CD8-positive, alpha-beta memory T cell (primary cell): ENCODE measurements around the gene WFDC11. TPM values are rescaled to one million over a fixed set of nuclear protein-coding genes. Genes with fewer than 3 reads are reported as not detected.
"Not testable (repeated sequence)": the region's sequence is repeated elsewhere in the genome, so short reads cannot be mapped to it uniquely, and the experiment has no call there.

ENCODE experiments used
- CTCF ChIA-PET: fragments of 350-600 bp; sonication (Branson Sonifier 250); formaldehyde crosslinking; loops from one replicate; lab custom pipeline; 2021; ENCODE audit warnings: antibody characterized with exemption; lab: Charles Lee
- POLR2A ChIA-PET: fragments of 350-600 bp; sonication (Branson Sonifier 250); formaldehyde crosslinking; loops from one replicate; lab custom pipeline; 2021; ENCODE audit warnings: antibody characterized with exemption; lab: Charles Lee
- DNase-seq, 5 donors: peaks; one replicate each; pipeline versions ENCODE4 v3.0.0 to v3.0.0-alpha.2; 2020 to 2022; ENCODE audit warnings: mixed read lengths in 1 of 5
- H3K27ac ChIP-seq: one replicate; pipeline ENCODE4 v1.7.0; 2013; ENCODE audit warnings: low read depth, mild to moderate bottlenecking, low read length, moderate library complexity
- H3K27me3 ChIP-seq: 2 replicates; pipeline ENCODE4 v1.7.0; 2013; ENCODE audit warnings: low read length, mild to moderate bottlenecking; ENCODE audit not compliant: insufficient read depth, poor library complexity, severe bottlenecking
- H3K36me3 ChIP-seq: 2 replicates; pipeline ENCODE4 v1.7.0; 2013; ENCODE audit warnings: mild to moderate bottlenecking, low read length, moderate library complexity; ENCODE audit not compliant: insufficient read depth
- H3K4me1 ChIP-seq: 2 replicates; pipeline ENCODE4 v1.7.0; 2013; ENCODE audit warnings: mild to moderate bottlenecking, low read length, moderate library complexity; ENCODE audit not compliant: insufficient read depth
- H3K4me3 ChIP-seq: 2 replicates; pipeline ENCODE4 v1.7.0; 2013; ENCODE audit warnings: mild to moderate bottlenecking, low read length
- H3K9me3 ChIP-seq: 2 replicates; pipeline ENCODE4 v1.7.0; 2013; ENCODE audit warnings: mild to moderate bottlenecking, low read length
- H3K27ac Mint-ChIP-seq, 8 donors: one replicate each; pipeline ENCODE4 v1.8.0; 2020 to 2021; ENCODE audit warnings: mixed read lengths in 8 of 8, mild to moderate bottlenecking in 6 of 8, inconsistent platforms in 3 of 8, moderate library complexity in 3 of 8
- H3K27me3 Mint-ChIP-seq, 2 donors: one replicate each; pipeline ENCODE4 v1.8.0; 2020 to 2021; ENCODE audit warnings: mixed read lengths in 2 of 2, mild to moderate bottlenecking in 1 of 2, moderate library complexity in 1 of 2
- H3K36me3 Mint-ChIP-seq, 3 donors: one replicate each; pipeline ENCODE4 v1.8.0; 2020 to 2021; ENCODE audit warnings: mixed read lengths in 3 of 3, inconsistent platforms in 1 of 3, mild to moderate bottlenecking in 1 of 3
- H3K4me1 Mint-ChIP-seq, 3 donors: one replicate each; pipeline ENCODE4 v1.8.0; 2020 to 2021; ENCODE audit warnings: mixed read lengths in 3 of 3, inconsistent platforms in 1 of 3, mild to moderate bottlenecking in 1 of 3
- H3K4me3 Mint-ChIP-seq, 7 donors: one replicate each; pipeline ENCODE4 v1.8.0; 2020 to 2021; ENCODE audit warnings: mixed read lengths in 7 of 7, mild to moderate bottlenecking in 6 of 7, moderate library complexity in 4 of 7, inconsistent platforms in 2 of 7
- H3K9me3 Mint-ChIP-seq, 5 donors: one replicate each; pipeline ENCODE4 v1.8.0; 2020 to 2022; ENCODE audit warnings: mixed read lengths in 5 of 5, mild to moderate bottlenecking in 3 of 5, moderate library complexity in 2 of 5, inconsistent platforms in 1 of 5
- polyA plus RNA-seq: library from polyadenylated mRNA; unstranded; fragments of 300-500 nt; fragmentation: Illumina TruSeq; gene quantifications from one replicate; pipeline ENCODE4 v1.2.3, GENCODE V29; 2021
- total RNA-seq, 2 experiments: library from RNA; stranded (reverse); gene quantifications; one replicate each; pipeline ENCODE4 v1.2.3, GENCODE V29; 2021

Gene WFDC11
- total and polyA plus RNA-seq, 3 experiments from 2014 or later: not detected

- H3K4me1 Mint-ChIP-seq, POLR2A ChIA-PET, H3K27ac Mint-ChIP-seq, DNase-seq, H3K36me3 Mint-ChIP-seq, H3K27ac ChIP-seq, H3K9me3 ChIP-seq, H3K36me3 ChIP-seq, H3K4me1 ChIP-seq, H3K4me3 Mint-ChIP-seq, H3K9me3 Mint-ChIP-seq, H3K27me3 ChIP-seq, H3K4me3 ChIP-seq: not testable (repeated sequence)
- CTCF ChIA-PET: interaction anchor here (1.0 kb wide), 1 partner anchor 94 kb away, joined by 3 read pairs; no protein-coding TSS in a partner anchor
- H3K27me3 Mint-ChIP-seq: peaks cover 10 to 22% of the 10 kb centered on the region in 2 donors
Measured at GRCh38 chr20:45641076-45641475, 29.0 kb downstream of the WFDC11 start.

DNA sequence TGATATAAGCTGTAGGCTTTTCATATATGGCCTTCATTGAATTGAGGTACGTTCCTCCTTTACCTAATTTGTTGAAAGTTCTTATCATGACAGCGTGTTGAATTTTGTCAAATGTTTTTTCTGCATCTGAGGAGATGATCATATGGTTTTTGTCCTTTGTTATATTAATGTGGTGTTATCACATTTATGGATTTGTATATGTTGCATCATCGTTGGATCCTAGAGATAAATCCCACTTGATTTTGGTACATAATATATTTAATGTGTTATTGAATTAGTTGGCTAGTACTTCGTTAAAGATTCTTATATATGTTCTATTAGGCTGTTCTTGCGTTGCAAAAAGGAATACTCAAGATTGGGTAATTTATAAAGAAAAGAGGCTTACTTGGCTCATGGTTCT lies 30.4 kb downstream of the WFDC11 start:
- no peaks in the 10 kb centered on the region for H3K36me3 ChIP-seq
- Mint-ChIP-seq H3K4me3 (no peak overlapping the region), H3K4me1 (no peaks in the 10 kb centered on the region), H3K9me3 (no peaks in the 10 kb centered on the region), H3K27ac (no peak overlapping the region), H3K27me3 (peaks cover 10 to 22% of the 10 kb centered on the region in 2 donors), H3K36me3 (no peaks in the 10 kb centered on the region)
- no peaks in the 10 kb centered on the region for H3K4me1 ChIP-seq
- no peak overlapping the region for H3K27ac ChIP-seq
- no peak overlapping the region for H3K4me3 ChIP-seq
- DNase-seq: no peak
- ChIA-PET CTCF (no interaction called here), POLR2A (no interaction called here)
- H3K27me3 ChIP-seq: no peaks in the 10 kb centered on the region
- no peaks in the 10 kb centered on the region for H3K9me3 ChIP-seq

GRCh38 chr20:45636513-45636912 lies 33.5 kb downstream of the WFDC11 start:
- DNase-seq: no peak
- no peak overlapping the region for H3K27ac ChIP-seq
- no peak overlapping the region for H3K4me3 Mint-ChIP-seq
- H3K4me1 ChIP-seq: no peaks in the 10 kb centered on the region
- peaks cover 15 to 29% of the 10 kb centered on the region in 2 donors for H3K27me3 Mint-ChIP-seq
- ChIA-PET CTCF (no interaction called here), POLR2A (no interaction called here)
- H3K4me1 Mint-ChIP-seq: no peaks in the 10 kb centered on the region
- no peaks in the 10 kb centered on the region for H3K36me3 Mint-ChIP-seq
- H3K27ac Mint-ChIP-seq: no peak overlapping the region
- H3K36me3 ChIP-seq: no peaks in the 10 kb centered on the region
- no peaks in the 10 kb centered on the region for H3K27me3 ChIP-seq
- no peaks in the 10 kb centered on the region for H3K9me3 ChIP-seq
- no peaks in the 10 kb centered on the region for H3K9me3 Mint-ChIP-seq
- H3K4me3 ChIP-seq: no peak overlapping the region

GRCh38 chr20:45631184-45631583 lies 38.9 kb downstream of the WFDC11 start, which contains the start of gene WFDC9:
WFDC9 (minus strand) TSS chr20:45631284; CDS start chr20:45610181, 21,103 bp downstream.
- H3K27me3 ChIP-seq: no peaks in the 10 kb centered on the region
- ChIA-PET POLR2A (no interaction called here), CTCF (no interaction called here)
- Mint-ChIP-seq H3K4me3 (no peak within 1 kb of the TSS), H3K9me3 (no peaks in the 10 kb centered on the region), H3K27ac (peak within 1 kb of the TSS in 1 of 8 donors; percentile 9), H3K4me1 (peaks cover 2 to 4% (median 4%) of the 10 kb centered on the region in 3 donors), H3K36me3 (peaks cover 0 to 2% (median 0%) of the 10 kb centered on the region in 3 donors), H3K27me3 (peaks cover 18 to 42% of the 10 kb centered on the region in 2 donors)
- no peaks in the 10 kb centered on the region for H3K9me3 ChIP-seq
- no peak within 1 kb of the TSS for H3K4me3 ChIP-seq
- no peak within 1 kb of the TSS for H3K27ac ChIP-seq
- no peak for DNase-seq
- H3K36me3 ChIP-seq: no peaks in the 10 kb centered on the region
- H3K4me1 ChIP-seq: no peaks in the 10 kb centered on the region

DNA sequence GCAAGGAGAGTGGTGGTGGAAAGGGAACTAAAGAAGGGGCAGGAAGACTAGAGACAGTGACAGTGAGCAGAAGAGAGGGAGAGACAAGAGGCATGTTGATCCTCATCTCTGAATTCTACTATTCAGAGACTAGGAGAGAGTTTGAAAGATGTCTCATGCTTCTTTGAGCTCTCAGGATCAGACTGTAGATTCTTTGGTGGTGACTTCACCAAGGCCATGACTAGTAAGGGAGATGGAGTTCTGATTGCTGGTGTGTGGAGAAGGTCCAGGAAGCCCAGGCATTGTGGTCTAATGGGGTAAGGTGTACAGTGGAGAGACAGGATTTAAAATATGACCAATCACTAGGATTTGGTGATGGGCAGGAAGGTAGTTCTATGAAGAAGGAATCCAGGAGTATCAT lies 39.7 kb downstream of the WFDC11 start:
- Mint-ChIP-seq H3K36me3 (peaks cover 0 to 2% (median 0%) of the 10 kb centered on the region in 3 donors), H3K4me1 (peaks cover 2 to 4% (median 4%) of the 10 kb centered on the region in 3 donors), H3K9me3 (no peaks in the 10 kb centered on the region), H3K27me3 (peaks cover 19 to 46% of the 10 kb centered on the region in 2 donors), H3K4me3 (no peak overlapping the region), H3K27ac (no peak overlapping the region)
- DNase-seq: no peak
- POLR2A ChIA-PET: no interaction called here
- no peaks in the 10 kb centered on the region for H3K4me1 ChIP-seq
- H3K27me3 ChIP-seq: no peaks in the 10 kb centered on the region
- H3K9me3 ChIP-seq: no peaks in the 10 kb centered on the region
- no peak overlapping the region for H3K4me3 ChIP-seq
- H3K27ac ChIP-seq: no peak overlapping the region
- no peaks in the 10 kb centered on the region for H3K36me3 ChIP-seq
- CTCF ChIA-PET: interaction anchor here (1.6 kb wide), 1 partner anchor 140 kb away, joined by 6 read pairs; no protein-coding TSS in a partner anchor

- H3K4me1 Mint-ChIP-seq: peaks cover 2 to 4% (median 4%) of the 10 kb centered on the region in 3 donors
Measured at GRCh38 chr20:45629496-45630100, 40.4 kb downstream of the WFDC11 start, which contains the start of gene WFDC10A. WFDC10A (plus strand) TSS chr20:45629739; CDS start chr20:45629814, 75 bp downstream.

GRCh38 chr20:45626540-45626939 lies 43.5 kb downstream of the WFDC11 start:
- H3K27ac Mint-ChIP-seq: no peak overlapping the region
- H3K27me3 Mint-ChIP-seq: peaks cover 18 to 48% of the 10 kb centered on the region in 2 donors
- H3K4me1 Mint-ChIP-seq: peaks cover 2 to 4% (median 4%) of the 10 kb centered on the region in 3 donors
- Histone ChIP-seq H3K36me3 (no peaks in the 10 kb centered on the region), H3K4me3 (no peak overlapping the region), H3K9me3 (no peaks in the 10 kb centered on the region), H3K27ac (no peak overlapping the region), H3K4me1 (no peaks in the 10 kb centered on the region), H3K27me3 (no peaks in the 10 kb centered on the region)
- no peak for DNase-seq
- H3K36me3 Mint-ChIP-seq: peaks cover 0 to 4% (median 2%) of the 10 kb centered on the region in 3 donors
- CTCF ChIA-PET: no interaction called here
- H3K4me3 Mint-ChIP-seq: no peak overlapping the region
- H3K9me3 Mint-ChIP-seq: peaks cover 0 to 4% (median 0%) of the 10 kb centered on the region in 5 donors
- POLR2A ChIA-PET: no interaction called here

More at GRCh38 chr20:45629496-45630100, 40.4 kb downstream of the WFDC11 start, which contains the start of gene WFDC10A:
- POLR2A ChIA-PET: no interaction called here
- Histone ChIP-seq H3K27ac (no peak within 1 kb of the TSS), H3K9me3 (no peaks in the 10 kb centered on the region), H3K27me3 (no peaks in the 10 kb centered on the region), H3K4me3 (no peak within 1 kb of the TSS), H3K4me1 (no peaks in the 10 kb centered on the region), H3K36me3 (no peaks in the 10 kb centered on the region)
- Mint-ChIP-seq H3K9me3 (peaks cover 0 to 4% (median 0%) of the 10 kb centered on the region in 5 donors), H3K36me3 (peaks cover 0 to 4% (median 2%) of the 10 kb centered on the region in 3 donors), H3K4me3 (no peak within 1 kb of the TSS), H3K27me3 (peaks cover 24 to 52% of the 10 kb centered on the region in 2 donors), H3K27ac (peak within 1 kb of the TSS in 1 of 8 donors; percentile 24)
- CTCF ChIA-PET: interaction anchor here (1.6 kb wide), 2 partner anchors 10 to 141 kb away, joined by 6 read pairs; no protein-coding TSS in a partner anchor
- no peak for DNase-seq

DNA sequence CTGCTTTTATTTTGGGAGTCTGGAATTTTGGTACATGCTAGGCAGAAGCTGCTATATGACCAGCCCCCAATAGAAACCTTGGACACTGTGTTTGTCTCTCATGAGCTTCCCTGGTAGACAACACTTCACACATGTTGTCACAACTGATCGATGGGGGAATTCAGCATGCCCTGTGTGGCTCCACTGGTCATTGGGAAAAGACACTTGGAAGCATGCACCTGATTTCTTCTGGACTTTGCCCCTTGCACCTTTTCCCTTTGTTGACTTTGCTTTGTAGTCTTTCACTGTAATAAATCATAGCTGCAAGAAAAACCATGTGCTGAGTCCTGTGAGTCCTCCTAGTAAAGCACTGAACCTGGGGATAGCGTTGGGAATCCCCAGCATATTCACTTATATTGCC lies 48.4 kb downstream of the WFDC11 start:
- Histone ChIP-seq H3K27ac (no peak overlapping the region), H3K4me3 (no peak overlapping the region), H3K36me3 (no peaks in the 10 kb centered on the region), H3K9me3 (no peaks in the 10 kb centered on the region), H3K27me3 (no peaks in the 10 kb centered on the region), H3K4me1 (no peaks in the 10 kb centered on the region)
- H3K27me3 Mint-ChIP-seq: peaks cover 8 to 20% of the 10 kb centered on the region in 2 donors
- ChIA-PET POLR2A (no interaction called here), CTCF (no interaction called here)
- no peak for DNase-seq
- H3K36me3 Mint-ChIP-seq: peaks cover 0 to 9% (median 2%) of the 10 kb centered on the region in 3 donors
- peaks cover 0 to 7% (median 0%) of the 10 kb centered on the region in 5 donors for H3K9me3 Mint-ChIP-seq
- H3K4me1 Mint-ChIP-seq: no peaks in the 10 kb centered on the region
- H3K4me3 Mint-ChIP-seq: no peak overlapping the region
- H3K27ac Mint-ChIP-seq: no peak overlapping the region
